GM12874 (cell line): Measurements from ENCODE around the gene ARPP19.

ENCODE experiments used
- CTCF ChIP-seq: IDR thresholded peaks from 2 replicates; pipeline ENCODE4 v1.5.1; 2011; ENCODE audit warnings: low read depth, mild to moderate bottlenecking, control low read depth, low read length, moderate library complexity; ENCODE audit not compliant: insufficient read depth

ARPP19 gene

GRCh38 chr15:52523647-52524046 lies 45.2 kb downstream of the ARPP19 start:
- no peak for TF ChIP-seq CTCF

- TF ChIP-seq CTCF: no peak
Observed at GRCh38 chr15:52523192-52523591, 45.6 kb downstream of the ARPP19 start.

- TF ChIP-seq CTCF: no peak
Observed at GRCh38 chr15:52521682-52522081, 47.1 kb downstream of the ARPP19 start.

GRCh38 chr15:52520421-52520820 lies 48.4 kb downstream of the ARPP19 start:
- TF ChIP-seq CTCF: no peak

- TF ChIP-seq CTCF: no peak
Observed at GRCh38 chr15:52518487-52519371, 50.1 kb downstream of the ARPP19 start.

- no peak for TF ChIP-seq CTCF
Observed at GRCh38 chr15:52517014-52517413, 51.8 kb downstream of the ARPP19 start.

- no peak for TF ChIP-seq CTCF
Observed at GRCh38 chr15:52515343-52515742, 53.5 kb downstream of the ARPP19 start.

- no peak for TF ChIP-seq CTCF
Observed at GRCh38 chr15:52514482-52514881, 54.3 kb downstream of the ARPP19 start.
